ENCODE data around the gene IL2.

DNA sequence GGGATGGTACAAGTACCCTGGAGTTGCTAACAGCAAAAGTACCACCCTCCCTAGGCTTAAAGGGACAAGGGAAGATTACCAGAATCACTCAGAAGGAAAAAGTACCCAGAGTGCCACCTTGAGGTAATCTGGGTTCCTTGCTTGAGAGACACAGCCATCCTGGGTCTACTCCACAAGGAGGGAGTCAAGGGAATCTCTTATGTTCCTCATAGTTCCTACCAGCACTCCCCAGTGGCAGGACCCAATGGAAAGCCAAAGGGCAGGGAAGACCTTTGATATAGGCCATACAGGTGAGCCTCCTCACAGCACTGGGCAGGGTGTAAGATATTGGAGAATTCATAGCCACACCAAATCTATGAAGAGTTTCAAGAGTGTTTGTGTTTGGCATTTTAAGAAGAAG, 5.7 kb downstream of the IL2 start:
- TF ChIP-seq, protein P1, sequence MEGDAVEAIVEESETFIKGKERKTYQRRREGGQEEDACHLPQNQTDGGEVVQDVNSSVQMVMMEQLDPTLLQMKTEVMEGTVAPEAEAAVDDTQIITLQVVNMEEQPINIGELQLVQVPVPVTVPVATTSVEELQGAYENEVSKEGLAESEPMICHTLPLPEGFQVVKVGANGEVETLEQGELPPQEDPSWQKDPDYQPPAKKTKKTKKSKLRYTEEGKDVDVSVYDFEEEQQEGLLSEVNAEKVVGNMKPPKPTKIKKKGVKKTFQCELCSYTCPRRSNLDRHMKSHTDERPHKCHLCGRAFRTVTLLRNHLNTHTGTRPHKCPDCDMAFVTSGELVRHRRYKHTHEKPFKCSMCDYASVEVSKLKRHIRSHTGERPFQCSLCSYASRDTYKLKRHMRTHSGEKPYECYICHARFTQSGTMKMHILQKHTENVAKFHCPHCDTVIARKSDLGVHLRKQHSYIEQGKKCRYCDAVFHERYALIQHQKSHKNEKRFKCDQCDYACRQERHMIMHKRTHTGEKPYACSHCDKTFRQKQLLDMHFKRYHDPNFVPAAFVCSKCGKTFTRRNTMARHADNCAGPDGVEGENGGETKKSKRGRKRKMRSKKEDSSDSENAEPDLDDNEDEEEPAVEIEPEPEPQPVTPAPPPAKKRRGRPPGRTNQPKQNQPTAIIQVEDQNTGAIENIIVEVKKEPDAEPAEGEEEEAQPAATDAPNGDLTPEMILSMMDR (IDR thresholded peaks at IDR 0.05), result no peak
- TF ChIP-seq POLR2A (IDR thresholded peaks at IDR 0.05), result no peak
